Esophagus squamous epithelium (tissue), 5 donors: ENCODE measurements around the gene FAM169A. TPM values are rescaled to one million over a fixed set of nuclear protein-coding genes. Genes with fewer than 3 reads are reported as not detected.
A peak's percentile ranks its signal among the peaks of the same experiment; 100 is the strongest.
"Not testable (repeated sequence)": the region's sequence is repeated elsewhere in the genome, so short reads cannot be mapped to it uniquely, and the experiment has no call there.

ENCODE experiments used
- DNase-seq: peaks from one replicate; lab custom pipeline; 2025; lab: John Stamatoyannopoulos, UW
- H3K27ac ChIP-seq, 4 donors: fragments of 200-600 bp; sonication (generic); one replicate each; pipeline ENCODE4 v1.5.1; 2016 to 2019; ENCODE audit warnings: mild to moderate bottlenecking in 1 of 4
- H3K27me3 ChIP-seq, 4 donors: fragments of 200-600 bp; sonication (generic); 1 replicate in 3 of 4; 2 replicates in 1 of 4; pipeline versions ENCODE4 v1.5.1 to v1.6.0; 2017 to 2021; ENCODE audit warnings: antibody characterized with exemption in 1 of 4
- H3K36me3 ChIP-seq, 3 donors: fragments of 200-600 bp; sonication (generic); one replicate each; pipeline ENCODE4 v1.5.1; 2016 to 2019
- H3K4me1 ChIP-seq, 3 donors: fragments of 200-600 bp; sonication (generic); one replicate each; pipeline ENCODE4 v1.5.1; 2017 to 2019
- H3K4me3 ChIP-seq, 4 donors: fragments of 200-600 bp; sonication (generic); 1 replicate in 3 of 4; 2 replicates in 1 of 4; pipeline ENCODE4 v1.5.1; 2016 to 2019; ENCODE audit warnings: mild to moderate bottlenecking in 2 of 4, moderate library complexity in 1 of 4
- H3K9me3 ChIP-seq, 3 donors: fragments of 200-600 bp; sonication (generic); one replicate each; pipeline ENCODE4 v1.5.1; 2016 to 2019
- POLR2A ChIP-seq, 4 donors: fragments of 450-650 bp; IDR thresholded peaks; one replicate each; pipeline ENCODE4 v1.6.1; 2017; ENCODE audit warnings: antibody characterized with exemption in 4 of 4, mild to moderate bottlenecking in 4 of 4, moderate library complexity in 3 of 4
- WGBS, 2 donors: methylation state at CpG; one replicate each; pipeline ENCODE4 v1.1.5; 2018; 5-methylcytosine and 5-hydroxymethylcytosine counted together
- intact Hi-C: fragments of 100-400 bp; cut with DNase I; formaldehyde crosslinking; loops from one replicate; pipeline ENCODE4 v1.15.0; 2022
- total RNA-seq, 4 donors: library from RNA; depleted of rRNA; stranded (reverse); fragments of >200 nt; gene quantifications; one replicate each; pipeline ENCODE4 v1.1.0, GENCODE V29; 2016
- TF ChIP-seq, protein P1 (sequence below), 6 experiments: fragments of 450-650 bp in 4 of 6; fragments of 200-600 bp in 2 of 6; sonication (generic) in 2 of 6; IDR thresholded peaks; one replicate each; pipeline ENCODE4 v1.5.1; 2016 to 2019; ENCODE audit warnings: antibody characterized with exemption in 6 of 6, mild to moderate bottlenecking in 4 of 6, moderate library complexity in 4 of 6
- donor health status: DM: yes; HTN: yes; CAD: no.

The FAM169A gene
- 1 to 10 TPM in 3 of 4 donors, under 1 TPM in 1; 0.30 to 5.8 (median 3.1) TPM for total RNA-seq

- DNase-seq: no peak
- TF ChIP-seq, protein P1, sequence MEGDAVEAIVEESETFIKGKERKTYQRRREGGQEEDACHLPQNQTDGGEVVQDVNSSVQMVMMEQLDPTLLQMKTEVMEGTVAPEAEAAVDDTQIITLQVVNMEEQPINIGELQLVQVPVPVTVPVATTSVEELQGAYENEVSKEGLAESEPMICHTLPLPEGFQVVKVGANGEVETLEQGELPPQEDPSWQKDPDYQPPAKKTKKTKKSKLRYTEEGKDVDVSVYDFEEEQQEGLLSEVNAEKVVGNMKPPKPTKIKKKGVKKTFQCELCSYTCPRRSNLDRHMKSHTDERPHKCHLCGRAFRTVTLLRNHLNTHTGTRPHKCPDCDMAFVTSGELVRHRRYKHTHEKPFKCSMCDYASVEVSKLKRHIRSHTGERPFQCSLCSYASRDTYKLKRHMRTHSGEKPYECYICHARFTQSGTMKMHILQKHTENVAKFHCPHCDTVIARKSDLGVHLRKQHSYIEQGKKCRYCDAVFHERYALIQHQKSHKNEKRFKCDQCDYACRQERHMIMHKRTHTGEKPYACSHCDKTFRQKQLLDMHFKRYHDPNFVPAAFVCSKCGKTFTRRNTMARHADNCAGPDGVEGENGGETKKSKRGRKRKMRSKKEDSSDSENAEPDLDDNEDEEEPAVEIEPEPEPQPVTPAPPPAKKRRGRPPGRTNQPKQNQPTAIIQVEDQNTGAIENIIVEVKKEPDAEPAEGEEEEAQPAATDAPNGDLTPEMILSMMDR (IDR thresholded peaks at IDR 0.05): no peak
- no peak for TF ChIP-seq POLR2A (IDR thresholded peaks at IDR 0.05)
- H3K27ac ChIP-seq: peak within 1 kb of the TSS; percentile 2 to 39 (median 18)
These were observed at the start of gene FAM169A for GRCh38 chr5:74865804-74866595. FAM169A (minus strand) TSS chr5:74866387; CDS start chr5:74841676, 24,711 bp downstream.

GRCh38 chr5:74915488-74915887 is 49.3 kb upstream of the FAM169A start:
- no peaks in the 10 kb centered on the region for H3K36me3 ChIP-seq
- DNase-seq: no peak
- peaks cover 0 to 11% (median 0%) of the 10 kb centered on the region in 4 donors for H3K27me3 ChIP-seq
- H3K4me1 ChIP-seq: no peaks in the 10 kb centered on the region
- no peak overlapping the region for H3K4me3 ChIP-seq
- no peak overlapping the region for H3K27ac ChIP-seq
- H3K9me3 ChIP-seq: no peaks in the 10 kb centered on the region
- 65 to 86% methylated on average over 1 of the region's 1 CpG for whole genome bisulfite sequencing, 2 donors
- intact Hi-C loops: loop anchor here (10.0 kb wide), 1 partner anchor 131 kb away; no protein-coding TSS in a partner anchor
- TF ChIP-seq, protein P1 (IDR thresholded peaks at IDR 0.05): no peak
- TF ChIP-seq POLR2A (IDR thresholded peaks at IDR 0.05): no peak

More at GRCh38 chr5:74865804-74866595, at the start of gene FAM169A:
- 0% methylated on average over 1 to 6 of the region's 119 CpGs for WGBS, 2 donors
- H3K36me3 ChIP-seq: no peaks in the 10 kb centered on the region
- intact Hi-C loops: no loop called here
- peaks cover 0 to 34% (median 0%) of the 10 kb centered on the region in 4 donors for H3K27me3 ChIP-seq
- H3K9me3 ChIP-seq: no peaks in the 10 kb centered on the region
- H3K4me1 ChIP-seq: peaks cover 9 to 20% (median 16%) of the 10 kb centered on the region in 3 donors
- H3K4me3 ChIP-seq: peak within 1 kb of the TSS; percentile 50 to 82 (median 64)

DNA sequence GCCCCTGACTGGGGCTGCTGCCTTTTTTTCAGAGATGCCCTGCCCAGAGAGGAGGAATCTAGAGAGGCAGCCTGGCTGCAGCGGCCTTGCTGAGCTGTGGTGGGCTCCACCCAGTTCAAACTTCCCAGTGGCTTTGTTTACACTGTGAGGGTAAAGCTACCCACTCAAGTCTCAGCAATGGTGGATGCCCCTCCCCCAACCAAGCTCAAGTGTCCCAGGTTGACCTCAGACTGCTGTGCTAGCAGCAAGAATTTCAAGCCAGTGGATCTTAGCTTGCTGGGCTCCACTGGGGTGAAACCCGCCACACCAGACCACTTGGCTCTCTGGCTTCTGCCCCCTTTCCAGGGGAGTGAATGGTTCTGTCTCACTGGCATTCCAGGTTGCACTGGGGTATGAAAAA is 45.2 kb upstream of the FAM169A start:
- not testable (repeated sequence) for DNase-seq, H3K4me3 ChIP-seq, H3K27ac ChIP-seq, H3K36me3 ChIP-seq, H3K9me3 ChIP-seq, H3K4me1 ChIP-seq
- no CpG with 5 or more reads among the region's 2 CpGs for WGBS, 2 donors
- peaks cover 0 to 11% (median 0%) of the 10 kb centered on the region in 4 donors for H3K27me3 ChIP-seq
- intact Hi-C loops: loop anchor here (10.0 kb wide), 1 partner anchor 127 kb away; no protein-coding TSS in a partner anchor

- H3K36me3 ChIP-seq, H3K27ac ChIP-seq, H3K4me1 ChIP-seq, H3K4me3 ChIP-seq, DNase-seq, H3K9me3 ChIP-seq: not testable (repeated sequence)
- intact Hi-C loops: loop anchor here (10.0 kb wide), 2 partner anchors 125 to 235 kb away; no protein-coding TSS in a partner anchor
- peaks cover 0 to 11% (median 0%) of the 10 kb centered on the region in 4 donors for H3K27me3 ChIP-seq
These were observed 43.7 kb upstream of the FAM169A start for GRCh38 chr5:74909888-74910287.

DNA sequence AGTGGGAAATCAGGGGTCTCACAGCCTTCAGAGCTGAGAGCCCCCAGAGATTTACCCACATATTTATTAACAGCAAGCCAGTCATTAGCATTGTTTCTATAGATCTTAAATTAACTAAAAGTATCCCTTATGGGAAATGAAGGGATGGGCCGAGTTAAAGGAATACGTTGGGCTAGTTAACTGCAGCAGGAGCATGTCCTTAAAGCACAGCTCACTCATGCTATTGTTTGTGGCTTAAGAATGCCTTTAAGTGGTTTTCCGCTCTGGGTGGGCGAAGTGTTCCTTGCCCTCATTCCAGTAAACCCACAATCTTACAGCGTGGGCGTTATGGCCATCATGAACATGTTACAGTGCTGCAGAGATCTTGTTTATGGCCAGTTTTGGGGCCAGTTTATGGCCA is 42.0 kb upstream of the FAM169A start:
- 89 to 95% methylated on average over 6 of the region's 6 CpGs for WGBS, 2 donors
- H3K4me1 ChIP-seq: not testable (repeated sequence)
- intact Hi-C loops: loop anchor here (10.0 kb wide), 1 partner anchor 233 kb away; no protein-coding TSS in a partner anchor

DNA sequence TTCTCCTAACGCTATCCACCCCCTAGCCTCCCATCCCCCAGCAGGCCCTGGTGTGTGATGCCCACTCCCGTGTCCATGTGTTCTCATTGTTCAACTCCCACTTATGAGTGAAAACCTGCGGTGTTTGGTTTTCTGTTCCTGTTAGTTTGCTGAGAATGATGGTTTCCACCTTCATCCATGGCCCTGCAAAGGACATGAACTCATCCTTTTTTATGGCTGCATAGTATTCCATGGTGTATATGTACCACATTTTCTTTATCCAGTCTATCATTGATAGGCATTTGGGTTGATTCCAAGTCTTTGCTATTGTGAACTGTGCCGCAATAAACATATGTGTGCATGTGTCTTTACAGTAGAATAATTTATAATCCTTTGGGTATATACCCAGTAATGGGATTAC is 38.5 kb upstream of the FAM169A start:
- H3K4me3 ChIP-seq, H3K9me3 ChIP-seq, H3K27ac ChIP-seq, H3K36me3 ChIP-seq, H3K27me3 ChIP-seq, DNase-seq, H3K4me1 ChIP-seq: not testable (repeated sequence)
- intact Hi-C loops: loop anchor here (10.0 kb wide), 1 partner anchor 230 kb away; no protein-coding TSS in a partner anchor
- 92 to 94% methylated on average over 4 of the region's 4 CpGs for WGBS, 2 donors

More for the DNA sequence above, 42.0 kb upstream of the FAM169A start:
- not testable (repeated sequence) for H3K27me3 ChIP-seq, H3K27ac ChIP-seq, H3K4me3 ChIP-seq, H3K36me3 ChIP-seq, DNase-seq, H3K9me3 ChIP-seq

GRCh38 chr5:74903165-74903787 is 37.1 kb upstream of the FAM169A start:
- intact Hi-C loops: loop anchor here (10.0 kb wide), 1 partner anchor 228 kb away; no protein-coding TSS in a partner anchor

More at GRCh38 chr5:74903165-74903787, 37.1 kb upstream of the FAM169A start:
- no peaks in the 10 kb centered on the region for H3K9me3 ChIP-seq
- WGBS, 2 donors: 9 to 30% methylated on average over 4 of the region's 4 CpGs
- H3K27me3 ChIP-seq: no peaks in the 10 kb centered on the region
- H3K27ac ChIP-seq: no peak overlapping the region
- no peak overlapping the region for H3K4me3 ChIP-seq
- H3K36me3 ChIP-seq: no peaks in the 10 kb centered on the region
- TF ChIP-seq, protein P1 (IDR thresholded peaks at IDR 0.05): peak in 5 of 6 experiments; percentile 37 to 75 (median 57)
- TF ChIP-seq POLR2A (IDR thresholded peaks at IDR 0.05): no peak
- DNase-seq: no peak
- no peaks in the 10 kb centered on the region for H3K4me1 ChIP-seq
